Dermis microvascular lymphatic vessel endothelial cell (primary cell): ENCODE data around the gene TMTC1. TPM values are rescaled to one million over a fixed set of nuclear protein-coding genes. Genes with fewer than 3 reads are reported as not detected.

Experiments
- DNase-seq, 2 donors: peaks; one replicate each; pipeline versions ENCODE4 v3.0.0 to v3.0.0-alpha.2; 2010; ENCODE audit warnings: low read depth in 2 of 2
- total RNA-seq: library from RNA; depleted of rRNA; stranded (reverse); fragments of >200 nt; gene quantifications from 2 replicates; pipeline ENCODE4 v1.2.1, GENCODE V29; 2014

Gene TMTC1
- total RNA-seq, 1 donor from 2014 or later, result 0.77 TPM

DNA sequence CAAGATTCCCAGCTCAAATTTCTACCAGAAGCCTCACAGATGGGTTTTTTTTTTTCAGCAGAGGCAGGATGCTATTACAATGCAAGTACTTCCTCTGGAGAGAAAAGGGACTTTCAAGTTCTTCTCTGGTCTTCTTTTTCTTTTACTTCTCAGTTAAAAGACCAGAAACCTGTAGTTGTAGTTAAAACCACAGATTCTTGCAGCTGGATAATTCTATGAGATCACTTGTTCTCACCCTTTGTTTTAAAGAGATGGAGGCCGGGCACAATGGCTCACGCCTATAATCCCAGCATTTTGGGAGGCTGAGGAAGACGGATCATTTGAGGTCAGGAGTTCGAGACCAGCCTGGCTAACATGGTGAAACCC lies 238.7 kb downstream of the TMTC1 start:
- DNase-seq, result no peak

GRCh38 chr12:29544428-29545101 lies 239.2 kb downstream of the TMTC1 start:
- DNase-seq, result no peak

- DNase-seq, result no peak
Observed at GRCh38 chr12:29543036-29543435, 240.7 kb downstream of the TMTC1 start.

DNA sequence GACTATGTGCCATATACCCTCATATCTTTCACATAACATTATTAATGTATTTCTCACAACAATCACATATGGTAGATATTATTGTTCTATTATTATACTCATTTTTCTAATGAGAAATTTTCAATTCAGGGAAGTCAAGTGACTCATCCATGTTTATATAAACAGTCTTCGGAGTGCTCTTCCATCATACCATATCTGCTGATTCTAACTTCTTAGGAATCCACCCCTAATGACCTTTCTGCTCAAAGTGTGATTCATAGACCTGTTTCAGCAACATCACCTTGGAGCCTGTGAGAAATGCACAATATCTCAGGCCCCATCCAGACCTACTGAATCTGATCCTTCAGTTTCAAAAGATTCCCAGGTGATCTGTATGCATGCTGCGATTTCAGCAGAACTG lies 246.4 kb downstream of the TMTC1 start:
- DNase-seq, result peak in 1 of 2 donors; percentile 40

GRCh38 chr12:29534935-29535334 lies 248.8 kb downstream of the TMTC1 start:
- no peak for DNase-seq

GRCh38 chr12:29533815-29534489 lies 249.8 kb downstream of the TMTC1 start:
- DNase-seq, result no peak

DNA sequence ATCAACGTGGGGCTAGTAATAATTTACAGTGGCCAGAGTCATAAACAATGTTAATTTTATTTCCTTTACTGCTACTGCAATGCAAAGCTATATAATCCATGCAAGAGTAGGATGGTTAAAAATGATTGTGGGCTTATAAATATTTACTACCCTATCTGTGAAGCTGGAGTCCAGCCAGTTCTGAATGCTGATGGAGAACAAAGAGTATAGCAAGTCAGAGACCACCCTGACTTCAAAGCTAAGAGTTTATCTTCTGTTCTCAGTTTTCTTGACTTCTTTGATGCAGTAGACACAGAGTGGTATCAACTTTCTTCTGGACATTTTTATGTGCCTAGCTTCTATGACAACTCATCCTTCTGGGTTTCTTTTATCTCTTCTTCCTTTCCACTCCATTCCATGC lies 252.3 kb downstream of the TMTC1 start:
- DNase-seq, result no peak

GRCh38 chr12:29530436-29530835 lies 253.3 kb downstream of the TMTC1 start:
- DNase-seq, result no peak

GRCh38 chr12:29528161-29528560 lies 255.6 kb downstream of the TMTC1 start:
- DNase-seq, result no peak

DNA sequence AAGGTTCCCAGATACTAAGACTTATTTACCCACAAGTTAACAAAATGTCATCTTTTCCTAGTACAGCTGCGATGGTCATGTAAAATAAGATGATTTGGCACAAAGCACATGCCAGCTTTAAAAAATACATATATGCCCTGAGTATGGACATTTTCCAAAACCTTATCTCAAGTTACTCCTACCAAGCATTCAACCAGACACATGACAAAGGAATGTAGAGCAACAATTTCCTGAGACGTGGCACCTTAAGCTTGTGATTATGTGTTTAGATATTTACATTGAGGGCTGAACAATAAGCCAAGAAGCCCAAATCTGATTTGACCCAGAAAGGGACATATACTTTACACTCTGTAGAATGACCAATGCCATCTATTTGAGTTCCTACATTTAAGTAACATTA lies 261.8 kb downstream of the TMTC1 start:
- DNase-seq, result peak in 1 of 2 donors; percentile 4

GRCh38 chr12:29519585-29520182 lies 264.1 kb downstream of the TMTC1 start:
- DNase-seq, result peak; percentile 53 to 61

GRCh38 chr12:29518407-29518806 lies 265.3 kb downstream of the TMTC1 start:
- no peak for DNase-seq

GRCh38 chr12:29517264-29517663 lies 266.5 kb downstream of the TMTC1 start:
- DNase-seq, result peak in 1 of 2 donors; percentile 6

- DNase-seq, result no peak
Observed at GRCh38 chr12:29516431-29516875, 267.3 kb downstream of the TMTC1 start.

DNA sequence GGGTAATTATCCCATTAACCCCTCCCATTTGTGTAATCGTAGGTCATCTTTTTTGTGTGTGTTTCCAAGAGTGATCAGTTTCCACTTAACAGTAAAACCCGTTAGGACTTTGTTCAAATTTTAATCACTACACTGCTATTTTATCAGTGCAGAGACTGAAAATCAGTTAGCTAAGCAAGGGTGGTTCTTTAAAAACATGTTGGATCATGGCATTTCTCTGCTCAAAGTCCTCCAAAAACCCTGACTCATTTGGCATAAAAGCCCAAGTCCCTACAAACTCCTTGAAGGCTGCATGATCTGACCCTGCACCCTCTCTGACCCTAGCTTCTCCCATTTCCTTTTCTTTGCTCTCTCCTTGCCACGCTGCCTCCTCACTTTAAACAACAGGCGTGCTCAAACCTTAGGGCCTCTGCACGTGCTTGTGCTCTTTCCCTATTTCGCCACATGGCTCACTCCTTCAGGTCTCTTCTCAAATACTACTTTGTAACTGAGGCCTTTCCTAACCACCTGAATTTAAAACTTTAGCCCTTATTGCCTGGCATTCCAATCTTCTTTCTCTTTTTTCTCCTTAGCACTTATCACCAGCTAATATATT lies 273.1 kb downstream of the TMTC1 start:
- DNase-seq, result no peak

- no peak for DNase-seq
Observed at GRCh38 chr12:29509503-29509902, 274.2 kb downstream of the TMTC1 start.

- DNase-seq, result no peak
Observed at GRCh38 chr12:29508949-29509348, 274.8 kb downstream of the TMTC1 start.

GRCh38 chr12:29505122-29505521 lies 278.6 kb downstream of the TMTC1 start:
- DNase-seq, result no peak

DNA sequence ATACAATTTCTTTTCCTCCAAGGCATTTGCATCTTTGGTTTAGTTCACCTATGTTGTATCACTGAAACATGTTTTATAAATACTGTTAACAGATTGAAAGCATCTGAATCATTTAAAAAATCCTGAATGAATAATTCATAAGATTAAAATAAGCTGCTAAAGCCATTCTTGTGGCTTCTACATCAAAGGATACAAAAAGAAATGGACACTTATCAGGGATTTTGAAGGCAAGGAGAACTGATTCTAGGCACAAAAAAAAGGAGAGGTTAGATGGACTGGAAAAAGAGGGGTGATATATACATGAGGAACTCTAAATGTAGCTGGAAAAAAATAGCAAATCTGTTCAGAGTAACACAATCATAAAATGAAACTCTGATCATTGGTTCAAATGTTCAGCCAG lies 280.5 kb downstream of the TMTC1 start:
- no peak for DNase-seq

- no peak for DNase-seq
Observed at GRCh38 chr12:29499235-29499634, 284.5 kb downstream of the TMTC1 start.

DNA sequence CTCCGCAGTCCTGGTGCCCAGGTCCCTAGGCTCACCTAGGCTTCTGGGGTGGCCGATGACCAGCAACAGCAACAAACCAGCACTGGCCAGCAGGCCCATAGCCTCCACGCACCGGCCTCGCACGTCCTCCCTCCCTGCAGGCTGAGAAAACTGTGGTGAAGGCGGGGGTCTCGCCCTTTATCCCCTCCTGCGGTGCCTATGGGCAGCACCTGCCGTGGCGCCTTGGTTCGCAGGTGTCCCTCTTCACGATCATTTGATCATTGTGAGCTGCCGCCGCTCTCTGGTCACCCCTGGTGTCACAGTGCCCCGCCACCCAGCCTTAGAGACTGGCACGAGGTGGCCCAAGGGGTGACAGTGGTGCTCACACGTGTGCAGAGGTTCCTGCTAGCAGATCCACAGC lies 286.2 kb downstream of the TMTC1 start, which contains the start of gene OVCH1:
Gene OVCH1, minus strand, starts transcription at position 99 of the 400 bp plus-strand sequence. Its CDS starts 0 bp downstream, at position 99.
- DNase-seq, result no peak

GRCh38 chr12:29492891-29493290 lies 290.9 kb downstream of the TMTC1 start:
- DNase-seq, result no peak
